AG04450 (cell line): ENCODE results near the gene GPR17. TPM values are rescaled to one million over a fixed set of nuclear protein-coding genes. Genes with fewer than 3 reads are reported as not detected.

ENCODE experiments used
- CTCF ChIA-PET: fragments of 300-600, 350-600 bp; formaldehyde crosslinking; extraction: SDS; loops from one replicate; lab custom pipeline; 2022; ENCODE audit warnings: antibody characterized with exemption, inconsistent platforms; lab: Charles Lee
- POLR2A ChIA-PET: fragments of 350-600 bp; formaldehyde crosslinking; extraction: SDS; loops from one replicate; lab custom pipeline; 2021; ENCODE audit warnings: antibody characterized with exemption, inconsistent platforms; lab: Yijun Ruan, JAX
- DNase-seq: peaks from one replicate; pipeline ENCODE4 v3.0.0-alpha.2; 2011; ENCODE audit warnings: low read depth, low spot score
- H3K27ac ChIP-seq: one replicate; pipeline ENCODE4 v1.5.1; 2012; ENCODE audit warnings: low read depth, low read length, control low read depth
- H3K27me3 ChIP-seq: one replicate; pipeline ENCODE4 v1.6.0; 2012; ENCODE audit warnings: low read length; ENCODE audit not compliant: control insufficient read depth, insufficient read depth
- H3K4me3 ChIP-seq: 2 replicates; pipeline ENCODE4 v1.5.1; 2011; ENCODE audit warnings: mild to moderate bottlenecking, low read depth, low read length, control low read depth
- H3K9me3 ChIP-seq: 2 replicates; pipeline ENCODE4 v1.5.1; 2012; ENCODE audit warnings: low read length; ENCODE audit not compliant: control insufficient read depth, insufficient read depth
- CTCF ChIP-seq: IDR thresholded peaks from 2 replicates; pipeline ENCODE4 v1.5.1; 2011; ENCODE audit warnings: low read depth, low read length, control low read depth, inconsistent platforms
- polyA plus RNA-seq: library from polyadenylated mRNA; depleted of rRNA; stranded (reverse); fragments of >200 nt; gene quantifications from 2 replicates; pipeline ENCODE4 v1.2.3, GENCODE V29; 2011

Gene GPR17
- polyA plus RNA-seq, 1 experiment = not detected

- no peak overlapping the region for H3K4me3 ChIP-seq
- no peak overlapping the region for H3K27ac ChIP-seq
- no peaks in the 10 kb centered on the region; the same call in 1 of the 2 replicates for H3K9me3 ChIP-seq
- H3K27me3 ChIP-seq = peaks cover 7% of the 10 kb centered on the region
- no peak for DNase-seq
- CTCF ChIA-PET = no interaction called here
- POLR2A ChIA-PET = no interaction called here
- no peak for TF ChIP-seq CTCF
Measured at GRCh38 chr2:127665267-127665893, 19.4 kb downstream of the GPR17 start.

DNA sequence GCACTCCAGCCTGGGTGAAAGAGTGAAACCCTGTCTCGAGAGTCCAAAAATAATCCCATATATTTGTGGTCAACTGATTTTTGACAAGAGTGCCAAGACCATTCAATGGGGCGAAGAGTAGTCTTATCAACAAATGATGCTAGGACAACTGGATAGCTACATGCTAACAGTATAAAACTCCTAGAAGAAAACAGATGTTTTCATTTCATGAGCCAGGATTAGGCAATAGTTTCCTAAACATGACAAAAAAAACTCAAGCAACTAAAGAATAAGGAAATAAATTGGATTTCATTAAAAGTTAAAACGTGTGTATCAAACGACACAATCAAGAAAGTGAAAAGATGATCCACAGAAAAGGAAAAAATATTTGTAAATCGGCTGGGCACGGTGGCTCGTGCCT is 23.1 kb downstream of the GPR17 start:
- H3K27me3 ChIP-seq = peaks cover 7% of the 10 kb centered on the region
- no peak for TF ChIP-seq CTCF
- no peak for DNase-seq
- no peaks in the 10 kb centered on the region for H3K9me3 ChIP-seq
- CTCF ChIA-PET = interaction anchor here (0.7 kb wide), 1 partner anchor 19 kb away, joined by 3 read pairs; no protein-coding TSS in a partner anchor
- POLR2A ChIA-PET = no interaction called here
- H3K27ac ChIP-seq = no peak overlapping the region
- H3K4me3 ChIP-seq = no peak overlapping the region

GRCh38 chr2:127670055-127670956 is 24.4 kb downstream of the GPR17 start:
- ChIA-PET CTCF (interaction anchor here (0.7 kb wide), 1 partner anchor 20 kb away, joined by 3 read pairs; no protein-coding TSS in a partner anchor), POLR2A (no interaction called here)
- no peak overlapping the region for H3K4me3 ChIP-seq
- no peak overlapping the region for H3K27ac ChIP-seq
- TF ChIP-seq CTCF = no peak
- no peaks in the 10 kb centered on the region; the same call in 1 of the 2 replicates for H3K9me3 ChIP-seq
- DNase-seq = no peak
- no peaks in the 10 kb centered on the region for H3K27me3 ChIP-seq

- ChIA-PET CTCF (no interaction called here), POLR2A (no interaction called here)
- TF ChIP-seq CTCF = no peak
- no peak overlapping the region for H3K27ac ChIP-seq
- H3K9me3 ChIP-seq = no peaks in the 10 kb centered on the region; the same call in 1 of the 2 replicates
- H3K27me3 ChIP-seq = no peaks in the 10 kb centered on the region
- no peak overlapping the region for H3K4me3 ChIP-seq
- DNase-seq = no peak
Measured at GRCh38 chr2:127670957-127671290, 25.0 kb downstream of the GPR17 start.
